Activated CD4-positive, alpha-beta T cell treated with anti-CD3 and anti-CD28 coated beads, Interleukin-2, Interleukin-4, amounts not matched to agents 100 ng/mL and 50 ng/mL, durations not matched to agents 16 hours and 8 hours (primary cell): Measurements from ENCODE around the gene FUT2.
A peak's percentile ranks its signal among the peaks of the same experiment; 100 is the strongest.
"Not testable (repeated sequence)": the region's sequence is repeated elsewhere in the genome, so short reads cannot be mapped to it uniquely, and the experiment has no call there.

Experiments
- DNase-seq: peaks from one replicate; pipeline ENCODE4 v3.0.0-alpha.2; 2020; ENCODE audit warnings: low spot score

The FUT2 gene

DNA sequence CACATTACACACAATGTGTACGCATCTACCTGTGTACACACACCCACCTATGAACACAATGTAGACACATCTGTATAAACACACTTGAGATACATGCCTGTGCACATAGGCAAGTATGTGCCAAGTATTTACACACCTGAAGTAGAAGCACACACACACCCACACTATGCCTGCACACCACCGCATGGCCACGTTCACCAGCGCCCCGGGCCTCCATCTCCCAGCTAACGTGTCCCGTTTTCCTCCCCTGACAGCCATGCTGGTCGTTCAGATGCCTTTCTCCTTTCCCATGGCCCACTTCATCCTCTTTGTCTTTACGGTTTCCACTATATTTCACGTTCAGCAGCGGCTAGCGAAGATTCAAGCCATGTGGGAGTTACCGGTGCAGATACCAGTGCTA lies 6.9 kb downstream of the FUT2 start:
- no peak for DNase-seq

DNA sequence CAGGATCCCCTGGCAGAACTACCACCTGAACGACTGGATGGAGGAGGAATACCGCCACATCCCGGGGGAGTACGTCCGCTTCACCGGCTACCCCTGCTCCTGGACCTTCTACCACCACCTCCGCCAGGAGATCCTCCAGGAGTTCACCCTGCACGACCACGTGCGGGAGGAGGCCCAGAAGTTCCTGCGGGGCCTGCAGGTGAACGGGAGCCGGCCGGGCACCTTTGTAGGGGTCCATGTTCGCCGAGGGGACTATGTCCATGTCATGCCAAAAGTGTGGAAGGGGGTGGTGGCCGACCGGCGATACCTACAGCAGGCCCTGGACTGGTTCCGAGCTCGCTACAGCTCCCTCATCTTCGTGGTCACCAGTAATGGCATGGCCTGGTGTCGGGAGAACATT lies 7.5 kb downstream of the FUT2 start:
- no peak for DNase-seq

DNA sequence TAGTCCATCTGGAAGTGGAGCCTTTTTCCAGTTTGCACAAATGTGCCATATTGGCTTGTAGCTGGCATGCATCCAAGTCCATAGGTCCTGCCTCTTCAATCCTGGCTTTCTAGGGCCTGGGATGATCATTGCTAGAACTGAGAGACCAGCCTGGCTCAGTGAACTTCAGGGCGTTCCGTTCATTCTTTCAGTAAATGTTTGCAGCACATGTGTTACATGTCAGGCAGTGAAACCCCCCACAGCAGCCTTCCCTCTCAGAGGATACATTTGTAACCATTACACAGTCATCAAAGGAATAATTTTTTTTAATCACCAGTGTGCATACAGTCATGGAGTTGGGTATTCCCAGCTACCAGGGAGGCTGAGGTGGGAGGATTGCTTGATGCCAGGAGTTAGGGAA lies 9.7 kb downstream of the FUT2 start:
- no peak for DNase-seq

DNA sequence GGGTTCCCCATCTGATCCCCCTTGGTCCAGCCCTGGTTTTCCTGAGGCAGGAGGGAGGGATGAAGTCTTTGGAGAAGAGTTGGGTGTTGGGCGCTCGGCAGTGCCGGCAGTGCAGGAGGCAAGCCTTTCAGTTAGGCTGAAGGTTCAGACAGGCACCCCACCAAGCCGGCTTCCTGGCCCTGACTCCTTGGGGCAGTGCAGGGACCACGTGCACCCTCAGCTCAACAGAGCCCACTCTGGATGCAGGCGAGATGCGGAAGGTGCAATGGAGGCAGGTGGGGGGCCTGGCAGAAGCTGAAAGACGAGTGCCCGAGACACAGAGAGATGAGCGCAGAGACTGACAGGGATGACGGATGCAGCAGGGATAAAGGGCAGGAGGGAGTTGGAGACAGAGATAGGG lies 12.7 kb downstream of the FUT2 start:
- DNase-seq: no peak

DNA sequence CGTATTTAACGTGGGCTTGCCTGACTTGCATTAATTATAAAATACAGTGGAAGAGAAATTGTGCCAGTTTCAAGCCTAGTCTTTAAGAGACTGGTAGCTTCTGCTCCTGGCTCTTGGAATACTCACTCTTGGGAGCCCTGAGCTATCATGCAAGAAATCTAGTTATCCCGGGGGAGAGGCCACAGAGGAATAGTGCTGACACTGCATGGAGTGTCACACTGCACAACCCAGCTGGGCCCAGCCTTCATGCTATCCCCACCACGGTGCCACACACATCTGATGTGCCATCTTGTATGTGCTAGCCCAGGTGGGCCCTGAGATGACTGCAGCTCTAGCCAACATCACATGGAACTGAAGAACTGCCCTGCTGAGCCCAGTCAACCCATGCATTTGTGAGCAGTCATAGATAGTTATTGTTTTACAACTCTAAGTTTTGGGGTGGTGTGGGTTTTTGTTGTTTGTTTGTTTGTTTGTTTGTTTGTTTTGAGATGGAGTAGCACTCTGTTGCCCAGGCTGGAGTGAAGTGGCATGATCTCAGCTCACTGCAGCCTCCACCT lies 15.4 kb downstream of the FUT2 start:
- DNase-seq: no peak

DNA sequence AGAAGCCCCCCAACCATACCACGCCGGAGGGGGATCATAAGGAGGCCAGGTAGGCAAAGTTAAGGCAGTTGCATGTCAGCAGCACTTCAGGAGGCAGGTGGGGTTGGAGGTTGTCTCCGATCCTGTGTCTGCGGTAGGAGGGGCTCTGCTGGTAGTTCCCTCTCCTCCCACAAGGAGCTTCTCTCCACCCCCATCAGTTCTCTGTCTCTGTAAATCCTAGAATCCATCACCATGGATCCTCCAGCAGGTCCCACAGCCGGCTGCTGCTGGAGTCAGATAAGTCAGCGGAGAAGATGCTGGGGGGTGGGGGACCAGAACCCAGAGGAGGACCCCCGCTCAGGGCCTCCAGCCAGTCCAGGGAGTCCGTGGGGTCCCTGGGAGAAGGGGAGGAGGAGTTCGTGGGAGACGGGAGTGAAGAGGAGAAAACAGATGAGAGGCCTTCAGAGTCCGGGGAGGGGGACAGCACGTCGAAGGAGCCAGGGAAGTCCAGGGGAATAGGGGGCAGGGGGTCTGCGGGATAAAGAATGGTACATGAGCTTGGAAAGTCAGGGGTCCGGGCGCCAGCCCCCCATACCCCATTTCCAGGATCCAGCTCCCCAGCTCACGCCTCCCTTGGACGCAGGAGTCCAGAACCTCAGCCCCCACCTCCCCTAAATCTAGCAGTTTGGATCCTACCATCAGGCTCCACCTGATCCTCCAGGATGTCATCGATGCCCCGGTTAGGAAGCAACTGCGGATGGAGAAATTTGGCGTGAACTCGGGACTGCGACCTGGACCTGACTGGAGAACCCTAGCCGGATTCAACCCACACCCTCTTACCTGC lies 17.5 kb downstream of the FUT2 start:
- no peak for DNase-seq

DNA sequence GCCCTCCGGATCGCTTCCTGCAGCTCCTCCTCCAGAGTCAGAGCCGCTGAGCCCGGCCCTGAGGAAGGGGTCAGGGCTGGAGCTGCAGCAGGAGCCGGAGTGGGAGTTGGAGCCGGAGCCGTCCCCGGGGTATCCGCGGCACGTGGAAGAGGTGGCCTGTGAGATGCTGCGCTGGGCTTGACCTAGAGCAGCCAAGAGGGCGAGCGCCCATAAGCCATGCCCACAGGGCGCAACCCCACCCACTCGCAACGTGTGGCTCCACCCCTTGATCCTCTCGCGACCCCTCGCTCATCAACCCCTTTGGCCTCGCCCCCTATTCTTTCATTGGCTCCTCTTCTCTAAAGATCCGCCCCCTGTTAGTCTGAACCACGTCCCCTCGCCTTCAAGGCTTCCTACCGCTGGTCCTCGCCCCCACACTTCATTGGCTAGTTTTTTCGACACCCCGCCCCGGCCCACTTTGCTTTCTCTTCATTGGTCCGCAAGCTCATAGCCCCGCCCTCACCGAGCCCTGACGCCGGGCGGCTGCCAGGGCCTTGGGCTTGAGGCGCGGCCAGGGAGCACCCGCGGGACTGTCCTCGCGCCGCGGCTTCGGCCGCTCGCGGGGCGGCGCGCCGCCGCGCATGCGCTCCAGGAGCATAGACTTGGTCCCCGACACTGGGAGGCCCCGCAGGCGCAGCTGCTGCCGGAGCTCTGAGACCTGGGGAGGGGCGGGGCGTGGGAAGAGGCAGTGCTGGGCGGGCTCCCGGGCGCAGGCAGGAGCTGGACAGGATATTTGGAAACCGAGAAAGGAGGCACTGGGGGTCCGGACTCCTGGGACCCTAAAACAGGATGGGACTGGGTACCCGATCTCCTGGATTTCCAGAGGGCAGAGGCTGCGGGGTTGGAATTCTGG lies 18.3 kb downstream of the FUT2 start:
- peak; percentile 98 for DNase-seq

DNA sequence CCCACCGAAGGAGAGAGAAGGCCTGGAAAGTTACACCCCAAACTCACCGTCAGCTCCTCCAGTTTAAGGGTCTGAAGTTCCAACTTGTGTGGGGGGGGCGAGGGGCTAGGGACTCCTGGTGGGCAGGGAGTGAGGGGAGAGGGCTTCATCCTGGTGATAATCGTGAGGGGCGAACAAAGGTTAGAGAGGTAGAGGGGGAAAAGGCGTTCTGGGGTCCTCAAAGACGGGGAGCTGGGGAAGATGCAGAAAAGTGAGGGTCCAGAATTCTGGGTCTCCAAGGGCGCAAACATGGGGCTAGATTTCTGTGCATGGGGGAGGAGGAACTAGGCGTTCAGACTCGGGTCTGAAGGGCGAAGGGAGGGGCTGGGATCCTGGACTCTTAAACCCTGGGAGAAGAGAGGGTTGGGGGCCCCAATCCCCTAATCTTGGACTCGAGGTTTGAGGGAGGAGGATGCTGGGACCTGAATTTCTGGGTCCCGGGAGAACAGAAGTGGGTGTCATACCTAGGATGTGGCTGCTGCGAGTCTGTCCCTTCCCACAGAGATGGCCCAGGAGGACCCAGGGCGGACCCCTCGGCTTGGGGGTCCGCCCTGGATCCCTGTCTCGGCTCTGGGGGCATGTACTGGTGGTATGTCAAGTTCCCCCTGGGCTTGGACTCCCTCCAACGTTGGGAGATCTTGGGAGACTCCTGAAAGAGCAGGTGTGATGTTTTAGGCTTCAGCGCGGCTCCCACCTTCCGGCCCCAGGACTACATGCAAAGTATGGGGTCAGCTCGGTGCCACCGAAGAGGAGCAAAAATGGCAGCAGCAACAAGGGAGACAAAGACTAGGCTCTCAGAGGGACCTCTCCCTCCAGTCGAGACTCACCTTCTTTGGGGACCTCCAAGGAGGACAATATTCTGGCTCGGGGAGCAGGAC lies 19.2 kb downstream of the FUT2 start:
- no peak for DNase-seq

DNA sequence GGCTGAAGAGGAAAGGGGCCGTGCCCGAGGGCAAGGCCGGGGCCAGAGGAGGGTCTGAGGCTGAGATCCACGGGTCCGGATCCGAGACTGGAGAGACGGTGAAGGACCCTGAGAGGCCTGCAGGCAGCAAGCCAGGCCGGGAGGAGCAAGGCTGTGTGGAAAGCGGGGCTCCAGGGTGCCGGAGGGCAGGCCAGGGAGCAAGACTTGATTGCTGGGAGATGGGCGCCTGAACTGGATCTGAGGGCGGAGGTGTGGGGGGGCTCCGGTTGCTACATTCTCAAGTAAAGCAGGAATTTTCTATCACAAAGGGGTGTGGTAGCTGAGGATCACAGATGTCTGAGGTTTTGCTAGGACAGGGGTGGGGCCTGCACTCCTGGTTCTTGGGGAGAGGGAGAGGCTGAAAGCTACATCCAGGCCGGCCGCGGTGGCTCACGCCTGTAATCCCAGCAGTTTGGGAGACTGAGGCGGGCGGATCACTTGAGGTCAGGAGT lies 20.0 kb downstream of the FUT2 start:
- no peak for DNase-seq

DNA sequence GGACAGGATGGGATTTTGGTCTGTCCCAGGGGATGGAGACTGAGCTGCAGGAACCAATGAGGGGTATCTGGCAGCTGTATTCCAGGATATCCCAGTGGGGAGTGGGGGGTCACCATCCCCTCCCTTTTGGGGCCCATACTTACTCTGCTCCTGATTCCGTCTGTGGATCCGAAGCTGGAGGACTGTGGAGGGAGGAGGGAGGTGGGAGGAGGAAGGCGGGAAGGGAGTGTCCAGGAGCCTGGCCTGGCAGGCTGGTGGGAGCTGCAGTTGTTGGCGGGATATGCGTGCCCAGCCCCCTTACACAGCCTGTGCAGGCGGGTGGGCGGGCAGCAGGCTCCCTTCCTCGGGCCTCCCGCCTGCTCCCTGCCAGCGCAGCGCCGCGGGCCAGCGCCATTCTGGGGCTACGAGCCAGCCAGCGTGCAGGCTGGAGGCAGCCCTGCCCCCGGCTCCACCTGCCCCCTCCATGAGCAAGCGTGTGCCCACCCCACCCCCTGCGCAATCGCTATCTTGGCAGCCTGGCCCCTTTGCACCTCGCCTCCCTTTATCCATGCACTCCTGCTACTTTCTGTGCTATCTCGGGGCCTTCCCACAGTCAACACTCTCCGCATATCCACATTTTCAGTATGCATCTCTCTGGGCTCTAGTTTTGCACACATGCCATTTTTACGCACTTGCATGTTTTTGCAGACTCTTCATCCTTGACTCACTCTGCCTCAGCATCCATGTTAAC lies 21.0 kb downstream of the FUT2 start:
- DNase-seq: no peak

DNA sequence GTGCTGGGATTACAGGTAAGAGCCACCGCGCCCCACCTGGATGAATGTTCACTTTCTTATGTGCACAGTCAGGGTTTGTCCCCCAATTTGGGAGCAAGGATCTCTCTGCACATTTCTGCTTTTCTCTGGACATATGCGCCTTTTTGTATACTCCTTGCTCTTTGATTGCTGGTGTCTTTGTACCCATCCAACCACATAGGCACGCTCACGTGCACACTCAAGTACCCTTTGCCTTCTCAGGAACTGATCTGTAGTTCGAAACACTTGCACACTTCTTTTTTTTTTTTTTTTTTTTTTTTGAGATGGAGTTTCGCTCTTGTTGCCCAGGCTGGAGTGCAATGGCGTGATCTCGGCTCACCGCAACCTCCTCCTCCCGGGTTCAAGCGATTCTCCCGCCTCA lies 22.3 kb downstream of the FUT2 start:
- DNase-seq: not testable (repeated sequence)

DNA sequence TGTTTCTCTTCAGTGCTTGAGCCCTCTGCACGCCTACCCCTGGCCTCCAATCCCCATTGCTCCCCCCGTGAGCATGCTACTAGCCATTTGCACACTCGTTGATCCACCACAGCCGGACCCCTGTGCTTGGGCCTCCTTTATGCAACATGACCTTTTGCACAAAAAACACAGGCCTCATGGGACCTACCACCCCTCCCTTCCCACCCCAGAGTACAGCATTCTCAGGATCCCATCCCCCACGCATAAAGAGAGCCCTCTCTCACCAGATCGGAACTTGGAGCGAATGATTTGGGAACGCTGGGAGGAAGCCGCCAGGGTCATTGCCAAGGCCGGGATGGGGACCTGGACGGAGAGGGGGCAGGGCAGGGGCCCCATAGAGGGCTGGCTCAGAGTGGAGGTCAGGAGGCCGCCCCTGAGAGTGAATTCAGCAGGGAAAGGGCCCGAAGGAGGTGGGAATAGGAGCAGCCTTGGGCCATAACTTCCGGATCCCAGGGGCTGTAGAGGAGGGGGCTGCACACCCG lies 23.0 kb downstream of the FUT2 start:
- DNase-seq: no peak

DNA sequence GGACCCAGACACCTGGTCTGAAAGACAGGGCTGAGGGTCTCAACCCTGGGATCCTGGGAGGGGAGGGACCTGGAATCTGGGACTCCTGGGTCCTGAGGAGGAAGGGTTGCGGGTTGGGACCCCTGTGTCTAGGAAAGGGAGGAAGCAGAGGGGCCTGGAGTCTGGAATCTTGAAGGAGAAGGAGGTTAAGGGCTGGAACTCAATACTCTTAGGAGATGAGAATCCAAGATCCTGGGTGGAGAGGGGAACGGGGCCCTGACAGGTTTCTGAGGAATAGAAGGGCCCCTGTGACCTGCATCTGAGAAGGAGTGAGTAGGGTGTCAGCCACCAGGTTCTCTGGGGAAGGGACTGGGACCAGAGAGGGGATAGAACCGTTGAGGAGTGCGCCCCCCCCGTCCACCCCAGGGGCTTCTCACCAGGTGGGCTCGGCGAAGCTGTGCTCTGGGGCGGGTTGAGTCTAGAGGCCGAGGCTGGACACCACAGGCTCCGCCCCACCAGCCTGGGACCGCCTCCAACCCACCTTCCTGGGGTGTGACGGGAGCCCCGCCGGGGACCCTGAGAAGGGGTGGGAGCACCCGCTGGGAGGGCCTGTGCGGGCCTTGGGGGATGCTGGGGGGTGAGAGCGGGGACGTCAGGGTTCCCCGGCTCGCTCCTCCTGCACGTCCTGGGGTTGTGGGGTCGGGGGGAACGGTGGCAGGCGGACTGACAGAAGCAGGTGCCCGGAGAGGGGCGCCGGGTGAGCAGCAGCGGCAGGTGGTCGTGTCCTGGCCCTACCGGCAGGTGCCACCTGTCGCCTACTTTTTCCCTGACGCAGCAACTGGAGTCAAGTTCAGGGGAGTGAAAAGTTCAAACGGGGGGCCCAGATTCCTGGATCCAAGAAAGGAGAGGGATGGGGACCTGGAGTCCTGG lies 23.7 kb downstream of the FUT2 start, which contains the start of gene MAMSTR:
Gene MAMSTR (minus strand): TSS at position 463 of the 909 bp plus-strand sequence. CDS start 694 bp downstream, outside the sequence.
- no peak for DNase-seq

DNA sequence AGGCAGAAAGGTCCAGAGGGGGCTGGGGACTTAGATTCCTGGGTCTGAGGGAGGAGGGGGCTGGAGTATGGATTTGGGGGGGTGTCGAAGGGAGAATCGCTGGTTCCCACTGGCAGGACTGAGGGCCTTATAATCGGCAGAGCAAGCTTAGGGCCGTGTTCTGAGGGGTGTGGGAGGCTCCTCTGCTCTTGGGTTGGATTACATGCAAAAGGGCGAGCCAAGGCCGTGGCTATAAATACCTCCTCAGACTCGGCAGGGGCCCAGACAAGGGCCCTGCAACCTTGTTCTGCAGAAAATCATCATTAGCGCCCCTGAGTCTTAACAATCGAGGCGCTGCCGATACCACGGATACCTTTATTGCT lies 24.5 kb downstream of the FUT2 start:
- DNase-seq: no peak

DNA sequence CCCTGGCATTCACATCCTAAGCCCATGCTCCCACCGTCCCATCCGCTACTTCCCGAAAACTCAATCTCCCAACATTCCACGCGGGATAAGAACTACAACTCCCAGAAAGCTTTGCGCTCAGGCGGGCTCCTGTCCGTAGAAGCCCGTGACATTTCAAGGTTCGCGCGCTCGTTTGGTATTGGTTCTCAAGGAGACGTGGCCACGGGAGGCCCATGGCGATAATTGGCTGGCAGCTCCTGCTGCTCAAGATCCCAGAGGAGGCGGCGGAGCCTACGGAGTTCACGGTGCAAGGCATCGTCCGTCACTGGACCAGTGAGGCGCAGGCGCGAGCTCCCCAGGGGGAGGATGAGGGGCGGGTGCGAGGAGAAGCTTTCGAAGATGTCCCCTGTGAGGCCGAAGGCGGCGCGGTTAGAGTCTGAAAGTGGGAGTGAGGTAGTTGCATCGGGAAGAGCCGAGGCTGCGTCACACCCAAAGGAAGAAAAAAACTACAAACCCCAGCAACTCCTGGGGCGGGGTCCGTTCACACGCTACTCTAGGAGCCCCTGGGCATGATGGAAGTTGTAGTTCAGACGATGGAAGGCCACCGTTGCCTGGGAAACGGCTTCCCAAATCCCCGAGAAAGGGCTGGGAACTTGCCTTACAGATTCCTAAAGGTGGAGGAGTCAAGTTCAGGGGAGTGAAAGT lies 25.0 kb downstream of the FUT2 start:
- peak; percentile 97 for DNase-seq

DNA sequence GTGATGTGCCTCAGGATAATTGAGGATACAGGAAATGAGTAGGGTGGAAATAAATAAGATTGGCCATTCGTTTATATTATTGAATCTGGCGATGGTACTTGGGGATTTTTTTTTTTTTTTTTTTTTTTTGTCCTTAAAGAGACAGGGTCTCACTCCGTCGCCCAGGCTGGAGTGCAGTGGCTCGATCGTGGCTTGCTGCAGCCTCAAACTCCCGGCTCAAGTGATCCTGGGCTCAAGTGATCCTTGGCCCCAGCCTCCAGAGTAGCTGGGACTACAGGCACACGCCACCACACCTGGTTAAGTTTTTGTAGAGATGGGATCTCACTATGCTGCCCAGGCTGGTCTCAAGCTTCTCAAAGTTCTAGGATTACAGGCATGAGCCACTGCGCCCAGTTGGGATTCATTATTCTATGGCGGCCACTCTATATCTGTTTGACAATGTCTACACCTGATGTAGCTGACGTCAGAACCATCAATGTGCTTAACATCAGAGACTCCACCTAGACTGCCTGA lies 26.5 kb downstream of the FUT2 start:
- no peak for DNase-seq

DNA sequence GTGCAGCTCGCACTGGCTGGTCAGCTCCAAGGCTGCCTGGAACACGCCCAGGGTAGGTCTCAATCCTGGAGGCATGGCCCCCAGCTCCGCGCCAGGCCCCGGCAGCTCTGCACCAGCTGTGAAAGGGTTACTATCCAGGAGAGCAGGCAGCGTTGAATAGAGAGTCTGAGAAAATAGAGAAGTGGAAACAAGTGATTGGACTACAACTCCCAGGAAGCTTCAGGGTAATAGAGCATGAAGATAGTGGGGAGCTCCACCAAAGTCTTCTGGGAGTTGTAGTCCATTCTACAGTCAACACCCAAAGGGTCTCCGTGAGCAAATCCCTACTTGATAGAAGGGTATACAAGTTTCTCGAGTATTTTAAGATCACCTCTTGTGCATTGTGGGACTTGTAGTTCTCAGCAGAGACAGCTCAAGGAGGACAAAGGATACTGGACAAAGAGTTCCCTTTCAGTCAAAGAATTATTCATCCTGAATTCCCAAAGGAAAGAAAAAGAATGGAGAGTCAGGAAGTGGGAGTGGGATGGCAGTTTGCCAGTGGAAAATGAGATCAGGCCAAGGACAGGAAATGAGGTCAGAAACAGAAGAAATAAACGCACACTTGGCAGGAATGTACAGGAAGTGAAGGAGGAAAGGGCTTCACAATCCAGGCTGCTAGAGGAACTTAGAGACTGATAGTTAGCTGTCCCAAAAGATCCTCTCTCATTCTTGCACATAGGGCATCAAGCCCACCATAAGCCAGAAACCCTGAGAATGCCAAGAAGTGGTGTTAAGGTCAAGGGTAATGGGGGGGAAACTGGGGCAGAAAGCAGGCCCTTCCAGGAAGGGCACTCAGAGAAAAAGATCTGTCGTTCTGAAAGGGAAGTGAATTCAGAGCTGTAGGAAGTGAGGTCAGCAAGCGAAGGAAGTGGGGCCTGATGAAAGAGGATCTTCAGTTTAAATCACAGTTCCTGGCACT lies 29.3 kb downstream of the FUT2 start:
- DNase-seq: peak; percentile 59

DNA sequence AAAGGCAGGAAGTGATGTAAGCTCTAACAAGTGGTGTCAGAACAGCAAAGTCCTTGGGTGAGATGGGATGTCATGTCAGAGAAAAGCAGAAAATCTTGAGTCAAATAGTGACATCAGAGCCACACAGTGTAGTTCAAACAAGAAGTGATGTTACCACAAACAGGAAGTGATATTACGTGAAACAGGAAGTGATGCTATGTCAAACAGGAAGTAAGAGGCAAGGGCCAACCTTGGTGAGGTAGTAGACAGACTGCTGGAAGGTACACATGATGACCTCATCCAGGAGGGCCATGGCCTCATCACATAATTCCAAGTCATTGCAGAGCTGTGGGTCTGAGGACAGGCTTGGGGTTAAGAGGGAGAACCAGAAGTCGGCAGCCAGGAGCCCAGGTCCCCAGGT lies 30.8 kb downstream of the FUT2 start:
- DNase-seq: peak; percentile 62
